Measurements from ENCODE around the gene ZNF428.

DNA sequence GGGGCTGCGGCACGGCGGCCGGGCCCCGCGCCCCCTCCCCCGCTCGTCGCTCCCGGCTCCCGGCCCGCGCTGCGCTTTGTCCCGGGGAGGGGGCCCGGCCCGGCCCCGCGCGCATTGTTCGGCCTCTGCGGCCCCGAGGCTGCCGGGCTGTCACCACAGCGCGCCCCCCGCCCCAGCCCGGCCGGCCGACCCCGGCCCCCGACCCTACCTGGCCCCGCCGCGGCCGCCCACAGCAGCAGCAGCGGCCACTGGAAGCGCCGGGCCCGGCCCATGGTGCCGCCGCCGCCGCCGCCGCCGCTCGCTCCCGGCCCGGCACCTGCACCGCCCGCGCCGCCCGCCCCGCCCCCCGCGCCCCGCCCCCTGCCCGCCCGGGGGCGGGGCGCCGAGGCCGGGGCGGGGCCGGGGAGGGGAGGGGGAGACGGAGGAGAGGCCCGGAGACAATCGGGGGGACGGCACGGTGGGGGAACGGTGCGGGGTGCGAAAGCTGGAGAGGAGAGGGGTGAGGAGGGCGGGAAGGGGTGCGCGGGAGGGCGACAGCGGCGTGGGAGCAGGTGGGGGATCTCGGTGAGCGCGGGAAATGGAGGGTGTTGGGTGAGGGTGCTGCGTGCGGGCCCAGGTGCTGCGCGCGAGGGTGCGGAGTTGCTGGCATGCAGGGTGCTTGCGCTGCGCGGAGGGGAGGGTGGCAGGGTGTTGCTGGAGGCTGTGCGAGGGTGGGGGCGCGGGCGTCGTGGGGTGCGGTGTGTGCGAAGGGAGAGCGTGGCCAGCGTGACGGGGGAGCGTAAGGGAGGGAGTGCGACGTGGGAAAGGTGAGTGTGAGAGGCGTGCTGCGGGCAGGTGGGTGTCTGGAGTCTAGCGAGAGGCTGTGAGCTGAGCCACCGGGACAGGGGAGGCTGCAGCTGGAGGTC lies 20.3 kb upstream of the ZNF428 start, which contains the start of gene CADM4:
- TF ChIP-seq RAD21 (IDR thresholded peaks at IDR 0.05; ENCODE audit: low read length), result no peak
- TF ChIP-seq, protein P1, sequence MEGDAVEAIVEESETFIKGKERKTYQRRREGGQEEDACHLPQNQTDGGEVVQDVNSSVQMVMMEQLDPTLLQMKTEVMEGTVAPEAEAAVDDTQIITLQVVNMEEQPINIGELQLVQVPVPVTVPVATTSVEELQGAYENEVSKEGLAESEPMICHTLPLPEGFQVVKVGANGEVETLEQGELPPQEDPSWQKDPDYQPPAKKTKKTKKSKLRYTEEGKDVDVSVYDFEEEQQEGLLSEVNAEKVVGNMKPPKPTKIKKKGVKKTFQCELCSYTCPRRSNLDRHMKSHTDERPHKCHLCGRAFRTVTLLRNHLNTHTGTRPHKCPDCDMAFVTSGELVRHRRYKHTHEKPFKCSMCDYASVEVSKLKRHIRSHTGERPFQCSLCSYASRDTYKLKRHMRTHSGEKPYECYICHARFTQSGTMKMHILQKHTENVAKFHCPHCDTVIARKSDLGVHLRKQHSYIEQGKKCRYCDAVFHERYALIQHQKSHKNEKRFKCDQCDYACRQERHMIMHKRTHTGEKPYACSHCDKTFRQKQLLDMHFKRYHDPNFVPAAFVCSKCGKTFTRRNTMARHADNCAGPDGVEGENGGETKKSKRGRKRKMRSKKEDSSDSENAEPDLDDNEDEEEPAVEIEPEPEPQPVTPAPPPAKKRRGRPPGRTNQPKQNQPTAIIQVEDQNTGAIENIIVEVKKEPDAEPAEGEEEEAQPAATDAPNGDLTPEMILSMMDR (IDR thresholded peaks at IDR 0.05), result no peak
- TF ChIP-seq YY1 (IDR thresholded peaks at IDR 0.05; ENCODE audit: low read depth), result no peak
- no peak for TF ChIP-seq EZH2phosphoT487 (IDR thresholded peaks at IDR 0.05; ENCODE audit: borderline replicate concordance, low read depth)
- no peak for TF ChIP-seq MXI1 (IDR thresholded peaks at IDR 0.05; ENCODE audit: low read depth, low read length)
- TF ChIP-seq POLR2AphosphoS5 (IDR thresholded peaks at IDR 0.05; ENCODE audit: low read depth, low read length), result no peak
- TF ChIP-seq JUND (IDR thresholded peaks at IDR 0.05), result no peak
- TF ChIP-seq CHD2 (IDR thresholded peaks at IDR 0.05; ENCODE audit: low read length, partially characterized antibody), result no peak
- TF ChIP-seq, protein P2, sequence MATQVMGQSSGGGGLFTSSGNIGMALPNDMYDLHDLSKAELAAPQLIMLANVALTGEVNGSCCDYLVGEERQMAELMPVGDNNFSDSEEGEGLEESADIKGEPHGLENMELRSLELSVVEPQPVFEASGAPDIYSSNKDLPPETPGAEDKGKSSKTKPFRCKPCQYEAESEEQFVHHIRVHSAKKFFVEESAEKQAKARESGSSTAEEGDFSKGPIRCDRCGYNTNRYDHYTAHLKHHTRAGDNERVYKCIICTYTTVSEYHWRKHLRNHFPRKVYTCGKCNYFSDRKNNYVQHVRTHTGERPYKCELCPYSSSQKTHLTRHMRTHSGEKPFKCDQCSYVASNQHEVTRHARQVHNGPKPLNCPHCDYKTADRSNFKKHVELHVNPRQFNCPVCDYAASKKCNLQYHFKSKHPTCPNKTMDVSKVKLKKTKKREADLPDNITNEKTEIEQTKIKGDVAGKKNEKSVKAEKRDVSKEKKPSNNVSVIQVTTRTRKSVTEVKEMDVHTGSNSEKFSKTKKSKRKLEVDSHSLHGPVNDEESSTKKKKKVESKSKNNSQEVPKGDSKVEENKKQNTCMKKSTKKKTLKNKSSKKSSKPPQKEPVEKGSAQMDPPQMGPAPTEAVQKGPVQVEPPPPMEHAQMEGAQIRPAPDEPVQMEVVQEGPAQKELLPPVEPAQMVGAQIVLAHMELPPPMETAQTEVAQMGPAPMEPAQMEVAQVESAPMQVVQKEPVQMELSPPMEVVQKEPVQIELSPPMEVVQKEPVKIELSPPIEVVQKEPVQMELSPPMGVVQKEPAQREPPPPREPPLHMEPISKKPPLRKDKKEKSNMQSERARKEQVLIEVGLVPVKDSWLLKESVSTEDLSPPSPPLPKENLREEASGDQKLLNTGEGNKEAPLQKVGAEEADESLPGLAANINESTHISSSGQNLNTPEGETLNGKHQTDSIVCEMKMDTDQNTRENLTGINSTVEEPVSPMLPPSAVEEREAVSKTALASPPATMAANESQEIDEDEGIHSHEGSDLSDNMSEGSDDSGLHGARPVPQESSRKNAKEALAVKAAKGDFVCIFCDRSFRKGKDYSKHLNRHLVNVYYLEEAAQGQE (IDR thresholded peaks at IDR 0.05; ENCODE audit: low read depth, low read length), result no peak
- TF ChIP-seq, protein P3, sequence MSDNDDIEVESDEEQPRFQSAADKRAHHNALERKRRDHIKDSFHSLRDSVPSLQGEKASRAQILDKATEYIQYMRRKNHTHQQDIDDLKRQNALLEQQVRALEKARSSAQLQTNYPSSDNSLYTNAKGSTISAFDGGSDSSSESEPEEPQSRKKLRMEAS (IDR thresholded peaks at IDR 0.05; ENCODE audit: low read depth), result peak; percentile 73; the same call in 1 of the 2 replicates
- TF ChIP-seq SIN3A (IDR thresholded peaks at IDR 0.05; ENCODE audit: borderline replicate concordance, low read depth, low read length), result no peak
- TF ChIP-seq SMC3 (IDR thresholded peaks at IDR 0.05; ENCODE audit: low read depth, low read length), result no peak
- no peak for TF ChIP-seq RCOR1 (IDR thresholded peaks at IDR 0.05; ENCODE audit: low read length)
